ENCODE data around the gene WDR33.
A peak's percentile ranks its signal among the peaks of the same experiment; 100 is the strongest.

DNA sequence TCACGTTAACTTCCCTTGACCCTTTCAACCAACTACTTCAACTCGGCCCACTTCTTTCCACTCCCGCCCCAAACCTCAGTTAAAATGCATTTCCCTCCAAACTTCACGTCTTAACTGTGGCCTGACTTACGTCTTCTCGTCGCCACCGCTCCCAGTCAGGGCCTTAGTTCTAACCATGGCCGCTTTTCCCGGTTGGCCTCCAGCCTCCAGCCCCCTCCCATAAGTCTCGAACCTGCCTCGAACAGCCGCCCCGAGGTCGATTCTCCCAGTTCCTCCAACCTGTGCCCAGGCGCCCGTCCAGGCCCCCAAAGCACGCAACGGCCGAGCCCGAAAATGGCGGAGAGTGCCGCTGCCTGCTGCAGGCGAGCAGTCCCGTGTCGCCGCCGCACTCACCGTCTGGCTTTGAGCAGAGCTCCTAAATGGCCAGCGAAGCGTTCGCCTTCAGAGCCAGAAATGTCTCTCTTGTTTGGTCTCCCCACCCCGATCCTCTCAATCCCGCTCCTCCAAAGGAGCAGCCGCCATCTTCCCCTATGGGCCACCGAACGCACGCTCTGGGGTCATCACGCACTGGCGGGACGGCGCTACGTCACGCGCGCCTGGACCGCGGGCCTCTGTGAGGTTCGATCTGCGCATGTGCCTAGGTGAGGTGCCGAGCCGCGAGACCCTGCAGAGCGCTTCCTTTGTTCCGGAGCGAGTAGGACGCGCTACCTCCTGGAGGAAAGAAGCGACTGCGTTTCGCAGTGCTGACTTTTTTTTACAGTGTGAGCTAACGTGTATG, at the start of gene WDR33:
- TF ChIP-seq, protein P1, sequence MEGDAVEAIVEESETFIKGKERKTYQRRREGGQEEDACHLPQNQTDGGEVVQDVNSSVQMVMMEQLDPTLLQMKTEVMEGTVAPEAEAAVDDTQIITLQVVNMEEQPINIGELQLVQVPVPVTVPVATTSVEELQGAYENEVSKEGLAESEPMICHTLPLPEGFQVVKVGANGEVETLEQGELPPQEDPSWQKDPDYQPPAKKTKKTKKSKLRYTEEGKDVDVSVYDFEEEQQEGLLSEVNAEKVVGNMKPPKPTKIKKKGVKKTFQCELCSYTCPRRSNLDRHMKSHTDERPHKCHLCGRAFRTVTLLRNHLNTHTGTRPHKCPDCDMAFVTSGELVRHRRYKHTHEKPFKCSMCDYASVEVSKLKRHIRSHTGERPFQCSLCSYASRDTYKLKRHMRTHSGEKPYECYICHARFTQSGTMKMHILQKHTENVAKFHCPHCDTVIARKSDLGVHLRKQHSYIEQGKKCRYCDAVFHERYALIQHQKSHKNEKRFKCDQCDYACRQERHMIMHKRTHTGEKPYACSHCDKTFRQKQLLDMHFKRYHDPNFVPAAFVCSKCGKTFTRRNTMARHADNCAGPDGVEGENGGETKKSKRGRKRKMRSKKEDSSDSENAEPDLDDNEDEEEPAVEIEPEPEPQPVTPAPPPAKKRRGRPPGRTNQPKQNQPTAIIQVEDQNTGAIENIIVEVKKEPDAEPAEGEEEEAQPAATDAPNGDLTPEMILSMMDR (IDR thresholded peaks at IDR 0.05; ENCODE audit: low read length): peak; percentile 23; the same call in 1 of the 2 replicates
- no peak for TF ChIP-seq EZH2 (IDR thresholded peaks at IDR 0.05; ENCODE audit: borderline replicate concordance, low read length)

All from OCI-LY1 (cell line).